HepG2 (cell line): Measurements from ENCODE around the gene BCAS4. TPM values are rescaled to one million over a fixed set of nuclear protein-coding genes. Genes with fewer than 3 reads are reported as not detected.
A peak's percentile ranks its signal among the peaks of the same experiment; 100 is the strongest.

Experiments used
- DR1 ChIP-seq: sonication (generic); formaldehyde crosslinking; IDR thresholded peaks from 2 replicates; pipeline ENCODE4 v1.8.0; 2021; ENCODE audit warnings: mild to moderate bottlenecking, missing genetic modification reagents, inconsistent platforms
- HMGXB4 ChIP-seq, 2 experiments: sonication (generic) in 1 of 2; formaldehyde crosslinking in 1 of 2; IDR thresholded peaks; 2 replicates each; pipeline versions ENCODE4 v1.4.0 to v1.6.1; 2018 to 2020; ENCODE audit warnings: missing genetic modification reagents in 2 of 2, borderline replicate concordance in 1 of 2, low read depth in 1 of 2, mild to moderate bottlenecking in 1 of 2, missing biosample characterization in 1 of 2
- KMT2A ChIP-seq: sonication (generic); formaldehyde crosslinking; IDR thresholded peaks from 2 replicates; pipeline ENCODE4 v1.4.0; 2020; ENCODE audit warnings: missing genetic modification reagents
- MLX ChIP-seq: IDR thresholded peaks from 2 replicates; pipeline ENCODE4 v1.6.1; 2016
- NFE2 ChIP-seq: sonication (generic); formaldehyde crosslinking; IDR thresholded peaks from 2 replicates; pipeline ENCODE4 v1.4.0; 2020; ENCODE audit warnings: missing genetic modification reagents
- NFE2L1 ChIP-seq: sonication (generic); formaldehyde crosslinking; IDR thresholded peaks from 2 replicates; pipeline ENCODE4 v1.4.0; 2020; ENCODE audit warnings: missing genetic modification reagents, mild to moderate bottlenecking, borderline replicate concordance
- NPAS2 ChIP-seq: sonication (generic); formaldehyde crosslinking; IDR thresholded peaks from 2 replicates; pipeline ENCODE4 v1.8.0; 2022; ENCODE audit warnings: mild to moderate bottlenecking, missing genetic modification reagents, borderline replicate concordance
- POLR2G ChIP-seq: fragments of 200-400 bp; formaldehyde crosslinking; IDR thresholded peaks from 2 replicates; pipeline ENCODE4 v1.6.1; 2018; ENCODE audit warnings: mild to moderate bottlenecking, low read depth, low read length, moderate library complexity
- SKI ChIP-seq: fragments of 450-650 bp; IDR thresholded peaks from one replicate; pipeline ENCODE4 v1.6.1; 2018; ENCODE audit warnings: mild to moderate bottlenecking; ENCODE audit not compliant: partially characterized antibody
- ZBTB20 ChIP-seq: sonication (generic); formaldehyde crosslinking; IDR thresholded peaks from 2 replicates; pipeline ENCODE4 v1.8.1; 2023; ENCODE audit warnings: missing genetic modification reagents, low read depth, mild to moderate bottlenecking, borderline replicate concordance
- ZBTB46 ChIP-seq: sonication (generic); formaldehyde crosslinking; IDR thresholded peaks from 2 replicates; pipeline ENCODE4 v1.4.0; 2020; ENCODE audit warnings: mild to moderate bottlenecking, missing genetic modification reagents, borderline replicate concordance
- ZNF142 ChIP-seq: sonication (generic); formaldehyde crosslinking; IDR thresholded peaks from 2 replicates; pipeline ENCODE4 v1.4.0; 2020; ENCODE audit warnings: missing genetic modification reagents
- ZNF530 ChIP-seq: sonication (generic); formaldehyde crosslinking; IDR thresholded peaks from 2 replicates; pipeline ENCODE4 v1.5.0; 2020; ENCODE audit warnings: low read depth, mild to moderate bottlenecking, missing genetic modification reagents
- ZNF770 ChIP-seq: sonication (generic); formaldehyde crosslinking; IDR thresholded peaks from 2 replicates; pipeline ENCODE4 v1.5.0; 2020; ENCODE audit warnings: mild to moderate bottlenecking, missing genetic modification reagents
- ZSCAN25 ChIP-seq: sonication (generic); formaldehyde crosslinking; IDR thresholded peaks from 2 replicates; pipeline ENCODE4 v1.8.0; 2022; ENCODE audit warnings: mild to moderate bottlenecking, missing genetic modification reagents
- polyA plus RNA-seq, 8 experiments: library from polyadenylated mRNA; depleted of rRNA in 3 of 8; stranded (reverse) in 7 of 8; unstranded in 1 of 8; fragments of >200 nt; fragmentation: Illumina TruSeq in 4 of 8; extraction: Trizol in 4 of 8; gene quantifications; 2 replicates each; pipeline versions ENCODE4 v1.2.1 to v1.2.3, GENCODE V29; 2011 to 2016; ENCODE audit warnings: low read depth in 4 of 8, missing spikeins in 1 of 8, mixed read lengths in 1 of 8; ENCODE audit not compliant: insufficient read depth in 1 of 8
- total RNA-seq, 5 experiments: library from RNA; depleted of rRNA; stranded (reverse); fragments of >200 nt; fragmentation: Illumina TruSeq; extraction: Trizol; gene quantifications; 2 replicates each; pipeline ENCODE4 v1.2.3, GENCODE V29; 2016; ENCODE audit warnings: low read depth in 1 of 5

BCAS4 gene
- total and polyA plus RNA-seq, 2 of the 13 experiments (the other 11 are each of a cell fraction or from before 2014, with no cell fraction given) = 7.2 to 8.0 TPM

DNA sequence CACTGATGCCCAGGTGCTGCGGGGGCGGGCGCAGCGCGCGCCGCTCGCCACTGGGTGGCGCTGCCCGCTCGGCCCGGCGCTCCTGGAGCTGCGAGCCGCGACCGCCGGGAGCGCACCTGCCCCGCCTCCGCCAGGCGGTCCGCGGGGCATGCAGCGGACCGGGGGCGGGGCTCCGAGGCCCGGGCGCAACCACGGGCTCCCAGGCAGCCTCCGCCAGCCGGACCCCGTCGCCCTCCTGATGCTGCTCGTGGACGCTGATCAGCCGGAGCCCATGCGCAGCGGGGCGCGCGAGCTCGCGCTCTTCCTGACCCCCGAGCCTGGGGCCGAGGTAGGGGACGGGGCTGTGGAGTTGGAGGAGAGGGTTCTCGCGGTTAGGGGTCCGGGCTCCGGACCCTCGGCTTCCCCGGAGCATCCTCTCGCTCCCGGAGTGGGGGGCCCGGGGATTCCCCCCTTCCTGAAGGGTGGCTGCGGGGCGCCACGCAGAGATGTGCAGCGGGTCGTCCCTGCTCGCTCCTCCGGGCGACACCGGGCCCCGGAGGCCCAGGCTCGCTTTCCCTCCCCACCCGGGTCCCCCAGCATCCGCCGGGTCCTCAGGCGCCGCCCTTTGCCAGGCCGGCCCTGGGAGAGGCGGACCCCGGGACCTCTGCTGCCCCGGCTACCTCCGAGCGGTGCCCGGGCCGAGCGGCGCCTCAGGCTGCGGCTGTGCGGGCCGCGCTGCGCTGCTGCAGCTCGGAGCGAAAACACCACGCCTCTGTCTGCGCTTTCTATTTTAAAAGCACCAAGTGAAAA, at the start of gene BCAS4 (continued):
- TF ChIP-seq ZNF142 (CRISPR knock-in tag) = no peak
- TF ChIP-seq ZBTB20 (CRISPR knock-in tag) = no peak
- 0 out of 2 replicates have a peak, but pooled peaks have one; percentile 15 for TF ChIP-seq ZBTB46 (CRISPR knock-in tag)
- TF ChIP-seq ZSCAN25 (CRISPR knock-in tag) = peak; percentile 61; the same call in 1 of the 2 replicates
- TF ChIP-seq NFE2L1 (CRISPR knock-in tag) = no peak
- no peak for TF ChIP-seq ZNF530
- TF ChIP-seq DR1 = peak; percentile 22; the same call in 1 of the 2 replicates
- no peak for TF ChIP-seq NPAS2 (CRISPR knock-in tag)
- peak in 1 of 2 experiments; percentile 96 for TF ChIP-seq HMGXB4 (CRISPR knock-in tag; IDR thresholded peaks at IDR 0.05; ENCODE audit: borderline replicate concordance in 1 of 2, low read depth in 1 of 2)
- TF ChIP-seq MLX (CRISPR knock-in tag) = no peak; the same call in 1 of the 2 replicates
- TF ChIP-seq KMT2A (CRISPR knock-in tag) = peak; percentile 25; the same call in 1 of the 2 replicates
- peak; percentile 78 for TF ChIP-seq ZNF770 (CRISPR knock-in tag)
- TF ChIP-seq SKI = peak; percentile 84
- no peak for TF ChIP-seq NFE2
- TF ChIP-seq POLR2G = no peak
